ENCODE results near the gene ZBTB5. TPM values are rescaled to one million over a fixed set of nuclear protein-coding genes. Genes with fewer than 3 reads are reported as not detected.

Gene ZBTB5
- total and polyA plus RNA-seq, 2 of the 13 experiments (the other 11 are each of a cell fraction or from before 2014, with no cell fraction given) = 12.5 to 20.5 TPM

GRCh38 chr9:37466037-37466709, 923 bp upstream of the ZBTB5 start (continued):
- TF ChIP-seq ZNF362 (CRISPR knock-in tag; IDR thresholded peaks at IDR 0.05; ENCODE audit: borderline replicate concordance) (no peak), ZSCAN31 (CRISPR knock-in tag; IDR thresholded peaks at IDR 0.05; ENCODE audit: low read depth) (no peak), ARNT (IDR thresholded peaks at IDR 0.05) (no peak), NFYC (CRISPR knock-in tag; IDR thresholded peaks at IDR 0.05) (no peak), ZNF350 (CRISPR knock-in tag; IDR thresholded peaks at IDR 0.05; ENCODE audit: borderline replicate concordance, low read depth) (no peak; the same call in 1 of the 2 replicates), SP140L (CRISPR knock-in tag; IDR thresholded peaks at IDR 0.05; ENCODE audit: borderline replicate concordance) (0 out of 2 replicates have a peak, but pooled peaks have one; percentile 41), ZNF275 (CRISPR knock-in tag; IDR thresholded peaks at IDR 0.05; ENCODE audit: borderline replicate concordance) (no peak), MXD1 (CRISPR knock-in tag; IDR thresholded peaks at IDR 0.05) (no peak), TRAFD1 (CRISPR knock-in tag; IDR thresholded peaks at IDR 0.05; ENCODE audit: borderline replicate concordance) (no peak), ZNF282 (IDR thresholded peaks at IDR 0.05; ENCODE audit: partially characterized antibody) (no peak), MEIS1 (CRISPR knock-in tag; IDR thresholded peaks at IDR 0.05; ENCODE audit: borderline replicate concordance) (no peak; the same call in 1 of the 2 replicates), ZBTB43 (CRISPR knock-in tag; conservative IDR thresholded peaks at IDR 0.05) (no peak), ZNF33B (CRISPR knock-in tag; IDR thresholded peaks at IDR 0.05) (no peak), JDP2 (CRISPR knock-in tag; IDR thresholded peaks at IDR 0.05; ENCODE audit: borderline replicate concordance) (no peak), THYN1 (CRISPR knock-in tag; IDR thresholded peaks at IDR 0.05; ENCODE audit: borderline replicate concordance, low read depth) (no peak), ZFP1 (CRISPR knock-in tag; IDR thresholded peaks at IDR 0.05) (no peak), FOXM1 (CRISPR knock-in tag; IDR thresholded peaks at IDR 0.05) (no peak), TEAD2 (CRISPR knock-in tag; IDR thresholded peaks at IDR 0.05) (no peak), MEF2D (CRISPR knock-in tag; IDR thresholded peaks at IDR 0.05) (no peak), KDM1A (CRISPR knock-in tag; IDR thresholded peaks at IDR 0.05) (no peak), ZBTB37 (CRISPR knock-in tag; IDR thresholded peaks at IDR 0.05) (no peak), ZMYM3 (CRISPR knock-in tag; IDR thresholded peaks at IDR 0.05) (no peak), ZNF33A (CRISPR knock-in tag; IDR thresholded peaks at IDR 0.05; ENCODE audit: borderline replicate concordance) (no peak), GATAD2A (CRISPR knock-in tag; IDR thresholded peaks at IDR 0.05) (no peak)

Measured in HepG2 (cell line).